Ovary (tissue), 1 donor: Measurements from ENCODE around the gene SLC17A1.

Source experiments
- EP300 ChIP-seq: sonication (generic); formaldehyde crosslinking; IDR thresholded peaks from one replicate; pipeline ENCODE4 v1.6.1; 2017; ENCODE audit warnings: antibody characterized with exemption
- POLR2A ChIP-seq: fragments of 450-650 bp; IDR thresholded peaks from one replicate; pipeline ENCODE4 v1.6.1; 2017; ENCODE audit warnings: antibody characterized with exemption, mild to moderate bottlenecking, moderate library complexity

DNA sequence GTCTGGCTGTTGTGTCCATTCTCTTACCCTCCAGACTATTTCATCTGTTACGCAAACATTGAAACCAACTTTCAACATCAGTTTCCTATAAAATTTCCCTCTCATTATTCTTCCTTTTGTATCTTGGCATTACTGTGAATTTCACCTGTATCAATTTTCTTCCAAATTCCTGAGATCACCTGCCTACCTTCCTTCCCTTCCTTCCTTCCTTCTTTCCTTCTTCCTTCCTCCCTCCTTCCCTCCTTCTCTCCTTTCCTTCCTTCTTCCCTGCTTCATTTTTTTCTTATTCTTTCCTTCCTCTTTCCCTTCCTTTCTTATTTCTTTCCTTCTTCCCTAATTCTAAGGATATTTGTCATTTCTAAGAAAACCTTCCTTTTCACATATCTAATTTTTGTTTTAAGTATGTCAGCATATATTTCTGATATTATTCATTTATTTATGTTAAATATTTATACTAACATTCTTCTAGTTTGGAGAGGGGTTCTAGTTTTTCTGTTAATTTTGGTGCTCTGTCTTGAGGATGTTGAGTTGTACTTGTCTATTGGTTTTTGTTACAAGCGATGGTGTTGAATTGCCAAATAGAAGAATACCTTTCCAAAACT is 47.0 kb upstream of the SLC17A1 start:
- no peak for TF ChIP-seq POLR2A
- no peak for TF ChIP-seq EP300
